ENCODE results near the gene OSTC. TPM values are rescaled to one million over a fixed set of nuclear protein-coding genes. Genes with fewer than 3 reads are reported as not detected.

OSTC gene
- total and polyA plus RNA-seq, 2 of the 13 experiments (the other 11 are each of a cell fraction or from before 2014, with no cell fraction given) = 208 to 380 TPM

- TF ChIP-seq ETV6 (CRISPR knock-in tag; conservative IDR thresholded peaks at IDR 0.05) (peak; percentile 42; the same call in 1 of the 2 replicates), AFF4 (CRISPR knock-in tag; IDR thresholded peaks at IDR 0.05) (peak; percentile 54; the same call in 1 of the 2 replicates), HINFP (CRISPR knock-in tag; IDR thresholded peaks at IDR 0.05; ENCODE audit: low read depth) (peak; percentile 25; the same call in 1 of the 2 replicates), ZNF263 (CRISPR knock-in tag; IDR thresholded peaks at IDR 0.05) (no peak), ZSCAN30 (CRISPR knock-in tag; IDR thresholded peaks at IDR 0.05) (no peak), ZNF446 (CRISPR knock-in tag; IDR thresholded peaks at IDR 0.05) (no peak), ZNF713 (CRISPR knock-in tag; IDR thresholded peaks at IDR 0.05) (no peak), ATRX (CRISPR knock-in tag; IDR thresholded peaks at IDR 0.05; ENCODE audit: borderline replicate concordance) (no peak), RERE (CRISPR knock-in tag; IDR thresholded peaks at IDR 0.05; ENCODE audit: low read depth) (no peak), ZNF281 (CRISPR knock-in tag; IDR thresholded peaks at IDR 0.05; ENCODE audit: borderline replicate concordance) (peak; percentile 22; the same call in 1 of the 2 replicates), ZNF746 (CRISPR knock-in tag; IDR thresholded peaks at IDR 0.05) (peak; percentile 37; the same call in 1 of the 2 replicates)
These were observed 30.1 kb upstream of the OSTC start, which contains the start of gene RPL34 (continued) for GRCh38 chr4:108620101-108620932.

All from HepG2 (cell line).